Keratinocyte (primary cell): ENCODE results near the gene SCUBE1.

ENCODE experiments used
- CTCF ChIP-seq, 3 experiments: IDR thresholded peaks in 1 of 3; conservative IDR thresholded peaks in 1 of 3; optimal IDR thresholded peaks in 1 of 3; 2 replicates in 2 of 3; 3 replicates in 1 of 3; pipeline versions ENCODE3 to v1.5.1; 2011; ENCODE audit warnings: low read length in 3 of 3, mild to moderate bottlenecking in 3 of 3, moderate library complexity in 2 of 3, control low read depth in 1 of 3, inconsistent platforms in 1 of 3; ENCODE audit not compliant: insufficient read depth in 2 of 3; ENCODE audit errors: extremely low read depth in 1 of 3
- EZH2 ChIP-seq: IDR thresholded peaks from one replicate; pipeline ENCODE4 v1.6.1; 2012; ENCODE audit warnings: inconsistent platforms, mild to moderate bottlenecking, low read length, moderate library complexity

GRCh38 chr22:43313244-43313889 lies 29.8 kb downstream of the SCUBE1 start:
- no peak for TF ChIP-seq CTCF (optimal IDR thresholded peaks at IDR 0.05 in 1 of 3, IDR thresholded peaks at IDR 0.05 in 1 of 3, conservative IDR thresholded peaks at IDR 0.05 in 1 of 3; ENCODE audit: extremely low read depth in 1 of 3, insufficient read depth in 2 of 3, low read length in 3 of 3)
- TF ChIP-seq EZH2, result no peak
